NCI-H2227 (cell line): ENCODE data around the gene B3GALT4.
"Not testable (repeated sequence)": the region's sequence is repeated elsewhere in the genome, so short reads cannot be mapped to it uniquely, and the experiment has no call there.

Source experiments
- DNase-seq: peaks from one replicate; lab custom pipeline; 2025; ENCODE audit not compliant: unreplicated experiment; lab: John Stamatoyannopoulos, UW

B3GALT4 gene, protein sequence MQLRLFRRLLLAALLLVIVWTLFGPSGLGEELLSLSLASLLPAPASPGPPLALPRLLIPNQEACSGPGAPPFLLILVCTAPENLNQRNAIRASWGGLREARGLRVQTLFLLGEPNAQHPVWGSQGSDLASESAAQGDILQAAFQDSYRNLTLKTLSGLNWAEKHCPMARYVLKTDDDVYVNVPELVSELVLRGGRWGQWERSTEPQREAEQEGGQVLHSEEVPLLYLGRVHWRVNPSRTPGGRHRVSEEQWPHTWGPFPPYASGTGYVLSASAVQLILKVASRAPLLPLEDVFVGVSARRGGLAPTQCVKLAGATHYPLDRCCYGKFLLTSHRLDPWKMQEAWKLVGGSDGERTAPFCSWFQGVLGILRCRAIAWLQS

DNA sequence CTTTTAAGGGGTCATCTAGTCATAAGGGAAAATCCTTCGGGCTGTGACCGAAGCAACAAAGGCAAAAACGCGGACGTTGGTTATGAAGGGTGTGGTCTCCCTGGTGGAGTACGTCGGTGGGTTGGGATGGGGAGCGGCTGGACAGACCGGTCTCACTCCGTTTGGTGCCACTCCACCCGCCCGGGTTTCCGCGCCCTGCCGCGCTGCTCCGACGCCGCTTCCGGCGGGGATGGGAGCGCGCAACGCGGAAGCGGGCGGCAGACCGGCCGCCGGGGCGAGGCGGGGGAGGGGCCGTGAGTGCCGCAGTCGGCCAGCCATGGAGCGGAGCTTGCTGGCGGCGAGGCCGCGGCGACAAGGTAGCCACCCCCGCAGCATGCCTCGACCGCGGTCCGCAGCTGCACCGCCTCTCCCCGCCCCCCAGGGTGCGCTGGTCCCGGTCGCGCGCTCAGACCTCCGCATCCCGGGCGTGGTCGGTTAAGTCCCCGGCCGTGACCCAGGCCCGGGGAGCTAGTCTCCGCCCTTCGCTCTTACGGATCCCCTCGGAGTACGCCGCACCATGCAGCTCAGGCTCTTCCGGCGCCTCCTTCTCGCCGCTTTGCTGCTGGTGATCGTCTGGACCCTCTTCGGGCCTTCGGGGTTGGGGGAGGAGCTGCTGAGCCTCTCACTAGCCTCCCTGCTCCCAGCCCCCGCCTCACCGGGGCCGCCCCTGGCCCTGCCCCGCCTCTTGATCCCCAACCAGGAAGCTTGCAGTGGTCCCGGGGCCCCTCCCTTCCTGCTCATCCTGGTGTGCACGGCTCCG, at the start of gene B3GALT4:
Gene B3GALT4, plus strand, starts transcription at position 260 of the 799 bp plus-strand sequence. Its CDS starts 297 bp downstream, at position 557.
- DNase-seq, result peak; percentile 94

DNA sequence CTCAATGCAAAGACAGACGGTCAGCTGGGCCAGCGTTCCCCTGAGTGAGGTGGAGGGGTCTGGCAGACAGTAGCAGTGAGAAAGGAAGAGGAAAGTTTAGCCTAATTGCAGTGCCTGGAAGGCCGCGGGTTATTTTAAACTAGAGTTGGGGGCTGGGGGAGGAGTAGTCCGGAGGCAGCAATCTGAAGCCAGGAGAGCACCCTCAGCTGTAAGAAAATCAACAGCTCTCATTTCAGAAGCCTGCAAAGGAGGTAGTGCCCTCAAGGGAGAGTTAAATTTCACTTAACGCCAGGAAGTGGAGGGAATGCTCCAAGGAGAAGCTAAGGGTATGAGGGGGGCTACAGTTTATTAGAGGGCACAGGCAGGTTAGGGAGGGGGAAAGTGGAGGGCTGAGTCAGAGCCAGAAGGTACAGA, 41.7 kb upstream of the B3GALT4 start:
- no peak for DNase-seq

DNA sequence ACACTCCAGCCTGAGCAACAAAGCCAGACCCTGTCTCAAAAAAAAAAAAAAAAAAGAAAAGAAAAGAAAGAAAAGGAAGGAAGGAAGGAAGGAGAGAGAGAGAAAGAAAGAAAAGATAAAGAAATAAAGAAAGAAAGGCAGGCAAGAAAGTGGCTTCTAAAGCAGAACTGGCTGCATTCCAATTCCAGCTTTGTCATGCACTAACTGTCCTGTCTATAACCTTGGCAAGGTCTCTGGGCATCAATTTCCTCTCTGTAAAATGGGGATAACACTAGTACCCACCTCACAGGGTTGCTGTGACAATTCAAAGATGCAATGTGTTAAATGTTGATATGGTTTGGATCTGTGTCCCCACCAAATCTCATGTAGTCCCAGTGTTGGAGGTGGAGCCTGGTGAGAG, 40.6 kb upstream of the B3GALT4 start:
- DNase-seq, result no peak

DNA sequence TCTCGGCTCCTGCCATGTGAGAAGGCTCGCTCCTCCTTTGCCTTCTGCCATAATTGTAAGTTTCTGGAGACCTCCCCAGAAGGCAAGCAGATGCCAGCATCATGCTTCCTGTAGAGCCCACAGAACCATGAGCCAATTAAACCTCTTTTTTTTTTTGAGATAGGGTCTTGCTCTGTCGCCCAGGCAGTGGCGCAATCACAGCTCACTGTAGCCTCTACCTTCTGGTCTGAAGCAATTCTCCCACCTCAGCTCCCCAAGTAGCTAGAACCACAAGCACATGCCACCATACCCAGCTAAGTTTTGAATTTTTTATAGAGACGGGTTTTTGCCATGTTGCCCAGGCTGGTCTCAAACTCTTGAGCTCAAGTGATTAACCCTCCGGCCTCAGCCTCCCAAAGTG, 40.1 kb upstream of the B3GALT4 start:
- no peak for DNase-seq

DNA sequence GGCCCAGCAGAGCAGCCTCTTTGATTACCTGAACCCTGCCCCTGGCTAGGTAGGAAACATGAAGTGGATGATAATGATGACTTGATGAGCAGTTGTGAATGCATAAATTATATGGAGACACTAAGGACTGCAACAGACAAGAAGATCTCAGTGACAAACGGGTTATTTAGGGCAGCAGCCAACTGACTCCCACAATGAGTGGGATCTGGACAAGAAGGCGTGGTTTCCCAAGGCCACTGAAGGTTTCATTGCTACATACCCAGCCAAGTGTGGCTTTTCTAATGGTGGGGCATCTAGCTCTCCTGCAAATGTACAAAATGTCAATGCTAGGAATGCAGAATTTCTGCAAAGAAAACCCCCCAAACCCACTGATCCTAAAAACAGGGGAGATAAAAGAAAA, 39.2 kb upstream of the B3GALT4 start:
- DNase-seq, result peak; percentile 36

DNA sequence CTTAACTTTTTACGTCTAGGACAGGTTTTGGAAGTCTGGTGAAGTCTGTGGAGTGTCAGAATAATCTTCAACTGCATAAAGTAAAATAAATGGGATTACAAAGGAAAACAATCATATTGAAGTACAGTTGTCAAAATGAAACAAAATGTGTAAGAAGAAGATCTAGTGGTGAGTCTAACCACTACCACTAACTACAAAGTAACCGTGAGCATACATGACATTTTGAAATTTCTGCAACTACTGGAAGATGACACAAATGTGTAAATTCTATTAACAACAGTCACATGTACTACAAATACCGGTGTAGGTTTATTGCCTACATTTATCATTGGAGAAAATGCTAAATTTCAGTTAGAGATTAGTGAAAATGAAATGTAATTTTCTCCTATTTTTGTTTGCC, 35.0 kb upstream of the B3GALT4 start:
- no peak for DNase-seq

DNA sequence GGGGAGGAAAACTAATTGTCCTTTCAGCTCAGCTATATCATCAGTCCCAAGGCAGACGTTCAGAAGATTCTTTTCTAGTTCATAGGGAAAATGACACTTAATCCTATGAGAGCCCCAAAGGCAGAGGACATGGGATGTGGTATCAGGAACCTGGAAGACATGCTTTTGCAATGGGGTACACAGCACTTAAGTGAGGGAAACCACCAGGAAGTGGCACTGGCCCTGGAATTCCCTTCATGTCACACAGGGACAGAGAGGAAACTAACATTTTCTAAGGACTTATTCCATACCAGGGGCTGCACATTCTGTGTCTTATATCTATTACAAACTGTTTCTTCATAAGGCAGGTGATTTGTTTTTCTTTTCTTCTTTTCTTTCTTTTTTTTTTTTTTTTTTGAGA, 33.4 kb upstream of the B3GALT4 start:
- DNase-seq, result no peak

DNA sequence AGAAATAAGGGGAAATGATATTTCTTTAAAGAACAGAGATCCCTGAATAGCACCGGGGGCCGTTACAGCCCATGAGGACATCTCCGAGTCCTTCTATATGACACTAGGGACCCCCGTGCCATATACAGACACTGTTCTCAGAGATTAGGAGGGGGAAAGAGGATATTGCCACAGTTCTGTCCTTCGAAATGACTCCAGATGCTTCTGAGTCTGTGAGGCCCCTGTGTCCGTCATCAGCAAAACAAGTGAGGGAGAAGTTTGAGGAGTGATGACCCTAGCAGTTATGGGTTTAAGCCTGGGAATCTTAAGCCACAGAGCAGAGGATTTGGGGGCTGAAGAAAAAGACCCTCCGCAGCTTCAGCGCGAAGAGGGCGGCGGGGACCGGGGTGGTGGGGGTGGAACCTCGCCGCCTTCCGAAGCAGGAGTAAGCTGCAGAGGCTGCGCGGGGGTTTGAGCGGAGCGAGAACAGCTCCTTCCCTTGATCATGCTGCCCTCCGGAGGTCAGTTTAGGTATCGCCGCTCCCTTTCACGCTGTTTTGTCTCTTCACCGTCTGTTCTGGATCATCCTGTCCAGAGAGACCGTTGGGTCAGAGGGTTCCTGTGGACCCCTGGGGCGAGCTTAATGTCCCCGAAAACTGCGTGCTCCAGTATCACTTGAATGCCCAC, 28.8 kb upstream of the B3GALT4 start:
- peak; percentile 96 for DNase-seq

DNA sequence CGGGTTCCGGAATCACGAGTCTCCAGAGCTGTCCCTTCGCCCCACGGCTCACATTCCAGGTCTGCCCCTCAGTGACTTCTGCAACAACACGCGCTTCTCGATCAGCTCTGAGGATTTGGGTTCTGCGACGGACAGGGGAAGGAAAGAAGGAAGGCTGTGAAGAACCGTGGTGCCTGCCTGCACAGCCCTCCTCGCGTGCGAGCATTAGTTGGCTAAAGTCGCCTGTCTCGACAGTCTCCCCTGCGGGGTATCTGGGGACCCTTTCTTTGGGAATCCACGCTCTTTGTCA, 28.3 kb upstream of the B3GALT4 start:
- no peak for DNase-seq

DNA sequence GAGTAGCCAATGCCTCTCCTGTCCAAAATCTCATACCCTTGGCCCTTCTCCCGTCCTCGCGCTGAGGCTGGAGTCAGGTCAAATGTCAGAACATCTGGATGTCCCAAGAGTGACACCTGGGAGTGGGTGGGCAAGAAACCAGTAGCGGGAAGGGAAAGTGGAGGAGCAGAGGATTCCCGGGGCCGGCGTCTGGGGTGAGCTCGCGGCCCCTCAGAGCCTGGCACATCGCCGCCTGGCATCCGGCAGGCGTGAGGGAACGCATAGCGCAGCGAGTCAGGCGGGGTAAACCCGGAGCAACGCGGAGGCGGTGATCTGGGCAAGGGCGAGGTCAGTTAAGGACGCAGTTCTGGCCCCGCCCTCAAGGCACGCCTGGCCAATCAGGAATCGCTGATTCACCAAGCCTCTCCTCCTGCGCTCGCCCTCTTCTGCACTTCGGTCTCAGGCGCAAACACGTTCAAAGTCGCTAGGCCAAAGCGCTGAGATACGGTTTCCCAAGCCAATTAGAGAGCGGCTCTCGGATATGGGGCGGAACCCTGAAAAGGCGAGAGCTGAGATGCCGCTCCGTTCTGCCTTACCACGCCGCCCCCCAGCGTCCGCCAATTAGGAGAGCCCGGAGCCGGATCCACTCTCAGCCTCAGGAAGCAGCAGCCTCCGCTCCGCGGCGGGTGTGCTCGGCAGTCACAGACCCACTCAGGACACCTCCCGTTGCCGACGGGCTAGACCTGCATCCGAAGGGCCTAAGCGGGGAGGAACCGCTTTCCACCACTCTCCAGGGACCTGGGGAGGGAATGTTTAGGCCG, 27.8 kb upstream of the B3GALT4 start:
- peak; percentile 99 for DNase-seq

DNA sequence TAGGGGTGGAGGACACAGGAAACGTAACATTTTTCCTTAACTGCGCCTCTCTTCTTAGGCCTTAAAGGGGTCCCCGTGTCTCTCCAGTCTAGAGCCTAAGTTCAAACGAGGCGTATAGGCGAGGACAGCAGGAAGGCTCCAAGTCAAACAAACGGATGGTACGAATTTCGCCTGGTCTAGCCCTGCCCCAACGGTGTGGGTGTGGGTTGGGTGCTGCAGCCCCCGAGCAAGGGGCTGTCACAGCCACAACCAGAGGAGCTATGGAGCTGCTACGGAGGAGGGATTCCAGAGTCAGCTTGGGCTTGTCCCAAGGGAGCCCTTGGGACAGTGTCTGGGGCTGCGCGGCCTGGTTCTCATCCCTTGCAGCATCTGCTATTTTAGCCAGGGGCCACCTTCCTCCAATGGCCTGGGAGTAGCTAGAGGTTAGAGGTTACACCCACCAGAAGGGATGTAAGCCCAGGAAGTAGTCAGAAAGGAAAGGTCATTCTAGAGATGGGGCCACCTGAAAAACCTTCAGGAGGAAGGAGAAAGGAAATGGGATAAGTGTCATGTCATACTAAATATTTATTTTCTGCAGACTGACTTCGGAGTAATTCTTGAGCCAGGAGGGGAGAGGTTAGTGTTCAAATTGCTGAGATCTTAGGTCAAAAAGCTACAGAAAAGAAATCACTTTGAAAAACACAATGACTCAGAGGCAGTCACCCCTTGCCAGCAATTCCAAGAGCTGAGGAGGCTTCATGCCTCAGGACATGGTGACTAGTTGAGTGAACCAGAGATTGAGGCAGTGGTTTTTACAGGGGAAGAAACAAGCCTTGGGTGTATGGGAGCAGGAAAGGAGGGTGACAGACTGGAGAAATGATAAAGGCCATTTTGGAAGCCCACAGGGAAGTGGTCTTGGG, 26.9 kb upstream of the B3GALT4 start:
- DNase-seq, result peak; percentile 71

DNA sequence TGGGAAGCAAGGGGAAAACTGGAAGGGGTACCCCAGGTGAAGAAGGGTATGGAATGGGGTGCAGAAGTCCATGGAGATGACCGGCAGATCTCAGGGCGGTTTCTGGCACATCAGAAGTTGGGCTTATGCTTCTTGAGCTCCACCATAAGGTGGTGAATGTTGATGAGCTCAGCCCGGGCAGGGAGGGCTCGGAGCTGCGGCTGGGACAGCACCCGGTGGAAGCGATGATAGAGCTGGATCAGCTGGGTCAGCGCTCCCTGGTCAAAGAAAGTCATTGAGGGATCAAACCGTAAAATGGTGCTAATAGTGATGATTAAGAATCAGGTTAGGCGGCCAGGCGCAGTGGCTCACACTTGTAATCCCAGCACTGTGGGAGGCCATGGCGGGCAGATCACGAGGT, 26.2 kb upstream of the B3GALT4 start:
- DNase-seq, result no peak

DNA sequence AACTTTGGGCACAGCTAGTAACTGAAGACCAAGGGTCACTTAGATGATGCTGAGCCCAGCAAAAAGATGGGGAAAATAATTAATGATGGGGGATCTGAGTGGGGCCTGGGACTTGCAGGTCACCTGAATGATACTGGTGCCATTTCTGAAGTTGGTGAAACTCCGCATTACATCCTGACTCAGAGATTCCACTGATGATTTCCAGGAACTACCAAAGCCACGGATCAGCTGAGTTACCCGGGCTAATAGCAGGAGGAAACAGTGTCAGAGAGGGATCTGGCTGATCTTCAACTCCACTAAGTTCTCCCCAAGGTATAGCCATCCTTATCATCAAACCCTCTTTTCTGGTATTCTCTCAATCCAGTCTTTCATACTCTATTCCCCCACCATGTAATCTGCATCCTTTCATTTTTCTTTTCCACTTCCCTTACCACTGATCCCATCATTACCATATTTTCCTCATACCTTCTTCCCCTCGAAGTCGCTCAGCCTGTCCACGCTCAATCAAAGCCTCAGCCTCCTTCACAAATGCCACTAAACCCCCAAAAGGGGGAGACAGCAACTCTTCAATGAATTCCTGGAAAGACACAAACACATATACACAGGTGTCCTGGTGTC, 25.4 kb upstream of the B3GALT4 start:
- no peak for DNase-seq

DNA sequence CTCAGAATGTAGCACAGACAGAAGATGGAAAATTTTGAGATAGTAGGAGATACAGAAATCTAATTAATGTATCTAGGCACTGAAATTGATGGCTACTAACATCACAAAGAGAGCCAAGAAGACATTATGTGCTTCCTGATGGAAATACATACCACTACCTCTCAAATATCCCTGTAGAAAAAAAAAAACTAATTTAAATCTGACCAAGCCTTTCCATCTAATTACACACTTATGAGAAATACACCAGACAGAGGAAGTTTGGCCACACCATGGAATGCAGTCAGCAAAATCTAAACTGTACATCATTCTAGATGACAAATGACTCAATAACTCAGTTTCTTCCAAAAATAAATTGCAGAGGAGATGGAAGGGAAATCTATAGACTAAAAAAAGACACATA, 24.2 kb upstream of the B3GALT4 start:
- DNase-seq, result no peak

DNA sequence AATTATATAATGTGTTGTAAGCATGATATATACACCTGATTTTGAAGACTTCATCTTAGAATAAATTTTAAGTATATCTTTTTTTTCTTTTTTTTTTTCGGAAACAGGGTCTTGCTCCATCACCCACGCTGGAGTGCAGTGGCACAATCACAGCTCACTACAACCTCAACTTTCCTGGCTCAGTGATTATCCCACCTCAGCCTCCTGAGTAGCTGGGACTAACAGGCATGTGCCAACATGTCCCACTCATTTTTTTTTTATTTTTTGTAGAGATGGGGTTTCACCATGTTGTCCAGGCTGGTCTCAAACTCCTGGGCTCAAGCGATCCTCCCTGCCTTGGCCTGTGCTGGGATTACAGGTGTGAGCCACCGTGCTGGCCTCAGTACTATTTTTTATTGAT, 22.3 kb upstream of the B3GALT4 start:
- DNase-seq, result no peak

DNA sequence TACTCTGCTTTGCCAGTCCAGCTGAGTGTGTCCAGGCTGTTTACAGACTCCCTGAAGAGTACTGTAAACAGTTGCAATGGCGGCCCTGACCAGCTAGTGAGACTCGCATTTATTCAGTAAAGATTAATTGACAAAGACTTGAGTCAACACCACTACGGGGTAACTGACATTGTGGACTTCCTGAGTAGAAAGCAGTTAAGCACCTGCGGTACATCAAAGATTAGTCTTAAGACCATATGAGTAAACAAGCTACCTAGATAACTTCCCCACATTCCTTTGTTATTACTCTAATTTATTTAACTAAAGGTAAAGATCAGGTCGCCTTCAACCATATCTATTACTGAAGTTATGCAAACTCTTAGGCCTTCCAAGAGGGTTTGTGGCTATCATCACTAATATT, 17.9 kb upstream of the B3GALT4 start:
- no peak for DNase-seq

DNA sequence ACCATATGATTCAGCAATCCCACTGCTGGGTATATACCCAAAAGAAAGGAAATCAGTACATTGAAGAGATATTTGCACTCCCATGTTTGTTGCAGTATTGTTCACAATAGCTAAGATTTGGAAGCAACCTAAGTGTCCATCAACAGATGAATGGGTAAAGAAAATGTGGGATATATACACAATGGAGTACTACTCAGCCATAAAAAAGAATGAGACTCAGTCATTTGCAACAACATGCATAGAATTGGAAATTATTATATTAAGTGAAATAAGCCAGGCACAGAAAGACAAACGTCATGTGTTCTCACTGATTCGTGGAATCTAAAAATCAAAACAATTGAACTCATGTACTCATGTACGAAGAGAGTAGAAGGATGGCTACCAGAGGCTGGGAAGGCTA, 14.4 kb upstream of the B3GALT4 start:
- not testable (repeated sequence) for DNase-seq

DNA sequence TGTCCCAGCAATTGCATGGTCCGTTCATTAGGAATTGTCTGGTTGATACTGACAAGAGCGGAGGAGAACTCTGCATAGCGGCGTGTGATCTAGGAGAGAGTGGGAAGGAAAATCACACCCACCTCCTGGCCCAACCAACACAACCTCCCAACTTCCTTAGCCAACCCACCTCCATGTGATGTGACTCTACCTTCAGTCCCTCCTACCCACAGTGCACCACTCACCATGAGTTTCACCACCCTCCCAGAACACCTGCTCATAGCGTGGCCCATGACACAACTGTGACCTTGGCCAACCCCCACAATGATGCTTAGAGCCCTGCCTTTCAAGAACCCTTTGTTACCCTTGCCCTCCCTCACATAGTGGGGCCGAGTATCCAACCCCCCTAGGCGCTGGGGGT, 12.9 kb upstream of the B3GALT4 start:
- no peak for DNase-seq

DNA sequence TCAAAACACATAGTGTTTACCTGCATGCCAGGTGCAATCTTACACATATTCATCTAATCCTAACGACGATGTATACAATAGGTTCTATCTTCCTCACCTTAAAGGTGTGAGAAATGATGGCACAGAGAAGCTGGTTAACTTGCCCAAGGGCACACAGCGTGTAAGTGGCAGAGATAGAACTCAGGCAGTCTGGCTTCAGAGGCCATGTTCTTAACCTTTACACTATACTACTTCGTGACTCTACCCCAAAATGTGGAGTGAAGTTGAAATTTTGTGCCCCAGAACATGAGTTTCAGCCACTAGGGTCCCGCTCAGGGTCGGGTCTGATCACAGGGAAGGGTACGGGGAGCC, 5.8 kb upstream of the B3GALT4 start:
- DNase-seq, result no peak
